Neural cell (in vitro differentiated cells): ENCODE results near the gene WIPF3. TPM values are rescaled to one million over a fixed set of nuclear protein-coding genes. Genes with fewer than 3 reads are reported as not detected.

Experiments
- H2AFZ ChIP-seq: fragments of 200-600, 300-800 bp; sonication (generic), shearing (Covaris generic); 2 replicates; pipeline ENCODE4 v1.6.0; 2014; ENCODE audit warnings: low read depth, mild to moderate bottlenecking, antibody characterized with exemption, low read length, moderate library complexity
- H3F3A ChIP-seq: fragments of 200-600 bp; shearing (Covaris generic); 2 replicates; pipeline ENCODE4 v1.6.1; 2016; ENCODE audit warnings: mild to moderate bottlenecking, moderate library complexity, mixed read lengths, antibody characterized with exemption, low read length; ENCODE audit not compliant: insufficient read depth, poor library complexity, severe bottlenecking
- H3K27ac ChIP-seq: fragments of 200-600, 300-800 bp; sonication (generic), shearing (Covaris generic); 2 replicates; pipeline ENCODE4 v1.5.1; 2014; ENCODE audit warnings: mild to moderate bottlenecking, low read length, moderate library complexity
- H3K27me3 ChIP-seq: fragments of 300-800, 200-600 bp; sonication (generic), shearing (Covaris generic); 2 replicates; pipeline ENCODE4 v1.6.0; 2014; ENCODE audit warnings: mild to moderate bottlenecking, low read depth, low read length, moderate library complexity; ENCODE audit not compliant: insufficient read depth
- H3K36me3 ChIP-seq: fragments of 300-800, 200-600 bp; sonication (generic), shearing (Covaris generic); 2 replicates; pipeline ENCODE4 v1.5.1; 2014; ENCODE audit warnings: mild to moderate bottlenecking, antibody characterized with exemption, low read length, moderate library complexity; ENCODE audit not compliant: insufficient read depth
- H3K4me2 ChIP-seq: fragments of 300-800, 200-600 bp; sonication (generic), shearing (Covaris generic); 2 replicates; pipeline ENCODE4 v1.6.0; 2014; ENCODE audit warnings: mild to moderate bottlenecking, low read length
- H3K4me3 ChIP-seq: fragments of 300-800, 200-600 bp; sonication (generic), shearing (Covaris generic); 2 replicates; pipeline ENCODE4 v1.5.1; 2014; ENCODE audit warnings: mild to moderate bottlenecking, low read length, moderate library complexity
- H3K79me2 ChIP-seq: fragments of 200-600 bp; shearing (Covaris generic); replicated peaks from 2 replicates; pipeline ENCODE4 v1.6.0; 2014; ENCODE audit warnings: mild to moderate bottlenecking, low read length, moderate library complexity; ENCODE audit not compliant: insufficient read depth
- H3K9ac ChIP-seq: fragments of 300-800, 200-600 bp; sonication (generic), shearing (Covaris generic); 2 replicates; pipeline ENCODE4 v1.6.1; 2016; ENCODE audit warnings: mild to moderate bottlenecking, low read length, mixed read lengths
- H3K9me2 ChIP-seq: fragments of 200-600 bp; shearing (Covaris generic); 2 replicates; pipeline ENCODE4 v1.6.1; 2016; ENCODE audit warnings: mild to moderate bottlenecking, low read length, mixed read lengths; ENCODE audit not compliant: insufficient read depth
- H3K9me3 ChIP-seq: fragments of 200-600, 300-800 bp; sonication (generic), shearing (Covaris generic); 2 replicates; pipeline ENCODE4 v1.6.1; 2016; ENCODE audit warnings: mild to moderate bottlenecking, mixed run types, low read length, moderate library complexity, mixed read lengths
- H4K20me1 ChIP-seq: fragments of 200-600 bp; shearing (Covaris generic); 2 replicates; pipeline ENCODE4 v1.6.1; 2016; ENCODE audit warnings: mild to moderate bottlenecking, mixed run types; ENCODE audit not compliant: insufficient read depth
- EP300 ChIP-seq: fragments of 450-650 bp; conservative IDR thresholded peaks from 2 replicates; pipeline ENCODE4 v1.6.1; 2014; ENCODE audit warnings: antibody characterized with exemption, mild to moderate bottlenecking, moderate library complexity; ENCODE audit not compliant: poor library complexity, severe bottlenecking
- EZH2 ChIP-seq: fragments of 200-600, 300-800 bp; shearing (Covaris generic), sonication (generic); IDR thresholded peaks from 2 replicates; pipeline ENCODE4 v1.6.1; 2014; ENCODE audit warnings: antibody characterized with exemption, low read length, borderline replicate concordance, mild to moderate bottlenecking; ENCODE audit not compliant: insufficient read depth, poor library complexity, severe bottlenecking
- MXI1 ChIP-seq: fragments of 450-650 bp; conservative IDR thresholded peaks from 2 replicates; pipeline ENCODE4 v1.6.1; 2014; ENCODE audit warnings: antibody characterized with exemption, mild to moderate bottlenecking; ENCODE audit not compliant: poor library complexity, severe bottlenecking
- POLR2AphosphoS5 ChIP-seq: IDR thresholded peaks from 2 replicates; pipeline ENCODE4 v1.6.1; 2012
- RAD21 ChIP-seq: fragments of 450-650 bp; conservative IDR thresholded peaks from 2 replicates; pipeline ENCODE4 v1.6.1; 2014; ENCODE audit warnings: antibody characterized with exemption, mild to moderate bottlenecking, moderate library complexity
- SMC3 ChIP-seq: fragments of 450-650 bp; conservative IDR thresholded peaks from 2 replicates; pipeline ENCODE4 v1.6.1; 2014; ENCODE audit warnings: antibody characterized with exemption, mild to moderate bottlenecking, moderate library complexity; ENCODE audit not compliant: poor library complexity
- TAF1 ChIP-seq: IDR thresholded peaks from 2 replicates; pipeline ENCODE4 v1.6.1; 2012; ENCODE audit warnings: low read depth
- polyA plus RNA-seq: library from polyadenylated mRNA; depleted of rRNA; stranded (reverse); fragments of >200 nt; gene quantifications from 2 replicates; pipeline ENCODE4 v1.2.3, GENCODE V29; 2014
- TF ChIP-seq, protein P1 (sequence below): fragments of 450-650 bp; IDR thresholded peaks from 2 replicates; pipeline ENCODE4 v1.5.1; 2014; ENCODE audit warnings: antibody characterized with exemption, mild to moderate bottlenecking, moderate library complexity; ENCODE audit not compliant: poor library complexity, severe bottlenecking
- TF ChIP-seq, protein P2 (sequence below): IDR thresholded peaks from 2 replicates; pipeline ENCODE4 v1.6.1; 2012; ENCODE audit warnings: borderline replicate concordance

The WIPF3 gene
- polyA plus RNA-seq, 1 donor from 2014 or later: 3.8 TPM

DNA sequence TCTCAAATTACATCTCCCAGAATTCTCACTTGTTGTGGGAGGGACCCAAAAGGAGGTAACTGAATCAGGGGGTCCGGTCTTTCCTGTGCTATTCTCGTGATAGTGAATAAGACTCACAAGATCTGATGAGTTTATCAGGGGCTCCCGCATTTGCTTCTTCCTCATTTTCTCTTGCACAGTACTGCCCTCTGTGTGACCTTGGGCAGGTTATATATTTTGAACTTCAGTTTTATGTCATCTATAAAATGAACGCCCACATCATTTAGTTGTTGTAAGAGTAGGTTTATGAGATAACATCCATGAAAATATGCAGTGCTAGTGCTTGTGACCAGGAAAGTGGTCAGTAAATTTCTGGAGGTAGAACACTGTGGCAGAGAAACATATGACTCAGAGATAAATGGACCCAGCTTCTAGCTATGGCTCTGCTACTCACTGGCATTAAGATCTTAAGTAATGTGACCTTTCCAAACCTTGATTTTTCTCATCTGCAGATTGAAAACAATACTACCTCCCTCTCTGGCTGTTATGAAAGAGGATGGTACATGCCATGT is 139.0 kb downstream of the WIPF3 start:
- H3K79me2 ChIP-seq: no peaks in the 10 kb centered on the region
- H3K36me3 ChIP-seq: peaks cover 15% of the 10 kb centered on the region
- no peaks in the 10 kb centered on the region for H4K20me1 ChIP-seq
- H3K9me3 ChIP-seq: no peaks in the 10 kb centered on the region
- H3F3A ChIP-seq: no peaks in the 10 kb centered on the region
- no peaks in the 10 kb centered on the region for H3K27me3 ChIP-seq
- H3K9ac ChIP-seq: no peak overlapping the region
- H3K9me2 ChIP-seq: no peaks in the 10 kb centered on the region
- no peak overlapping the region for H3K4me2 ChIP-seq
- no peak overlapping the region for H2AFZ ChIP-seq
- no peak overlapping the region for H3K4me3 ChIP-seq
- no peak overlapping the region for H3K27ac ChIP-seq
- TF ChIP-seq, protein P1, sequence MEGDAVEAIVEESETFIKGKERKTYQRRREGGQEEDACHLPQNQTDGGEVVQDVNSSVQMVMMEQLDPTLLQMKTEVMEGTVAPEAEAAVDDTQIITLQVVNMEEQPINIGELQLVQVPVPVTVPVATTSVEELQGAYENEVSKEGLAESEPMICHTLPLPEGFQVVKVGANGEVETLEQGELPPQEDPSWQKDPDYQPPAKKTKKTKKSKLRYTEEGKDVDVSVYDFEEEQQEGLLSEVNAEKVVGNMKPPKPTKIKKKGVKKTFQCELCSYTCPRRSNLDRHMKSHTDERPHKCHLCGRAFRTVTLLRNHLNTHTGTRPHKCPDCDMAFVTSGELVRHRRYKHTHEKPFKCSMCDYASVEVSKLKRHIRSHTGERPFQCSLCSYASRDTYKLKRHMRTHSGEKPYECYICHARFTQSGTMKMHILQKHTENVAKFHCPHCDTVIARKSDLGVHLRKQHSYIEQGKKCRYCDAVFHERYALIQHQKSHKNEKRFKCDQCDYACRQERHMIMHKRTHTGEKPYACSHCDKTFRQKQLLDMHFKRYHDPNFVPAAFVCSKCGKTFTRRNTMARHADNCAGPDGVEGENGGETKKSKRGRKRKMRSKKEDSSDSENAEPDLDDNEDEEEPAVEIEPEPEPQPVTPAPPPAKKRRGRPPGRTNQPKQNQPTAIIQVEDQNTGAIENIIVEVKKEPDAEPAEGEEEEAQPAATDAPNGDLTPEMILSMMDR: no peak
- TF ChIP-seq SMC3 (no peak), MXI1 (no peak), EP300 (no peak), EZH2 (no peak), TAF1 (no peak), POLR2AphosphoS5 (no peak), RAD21 (no peak)
- TF ChIP-seq, protein P2, sequence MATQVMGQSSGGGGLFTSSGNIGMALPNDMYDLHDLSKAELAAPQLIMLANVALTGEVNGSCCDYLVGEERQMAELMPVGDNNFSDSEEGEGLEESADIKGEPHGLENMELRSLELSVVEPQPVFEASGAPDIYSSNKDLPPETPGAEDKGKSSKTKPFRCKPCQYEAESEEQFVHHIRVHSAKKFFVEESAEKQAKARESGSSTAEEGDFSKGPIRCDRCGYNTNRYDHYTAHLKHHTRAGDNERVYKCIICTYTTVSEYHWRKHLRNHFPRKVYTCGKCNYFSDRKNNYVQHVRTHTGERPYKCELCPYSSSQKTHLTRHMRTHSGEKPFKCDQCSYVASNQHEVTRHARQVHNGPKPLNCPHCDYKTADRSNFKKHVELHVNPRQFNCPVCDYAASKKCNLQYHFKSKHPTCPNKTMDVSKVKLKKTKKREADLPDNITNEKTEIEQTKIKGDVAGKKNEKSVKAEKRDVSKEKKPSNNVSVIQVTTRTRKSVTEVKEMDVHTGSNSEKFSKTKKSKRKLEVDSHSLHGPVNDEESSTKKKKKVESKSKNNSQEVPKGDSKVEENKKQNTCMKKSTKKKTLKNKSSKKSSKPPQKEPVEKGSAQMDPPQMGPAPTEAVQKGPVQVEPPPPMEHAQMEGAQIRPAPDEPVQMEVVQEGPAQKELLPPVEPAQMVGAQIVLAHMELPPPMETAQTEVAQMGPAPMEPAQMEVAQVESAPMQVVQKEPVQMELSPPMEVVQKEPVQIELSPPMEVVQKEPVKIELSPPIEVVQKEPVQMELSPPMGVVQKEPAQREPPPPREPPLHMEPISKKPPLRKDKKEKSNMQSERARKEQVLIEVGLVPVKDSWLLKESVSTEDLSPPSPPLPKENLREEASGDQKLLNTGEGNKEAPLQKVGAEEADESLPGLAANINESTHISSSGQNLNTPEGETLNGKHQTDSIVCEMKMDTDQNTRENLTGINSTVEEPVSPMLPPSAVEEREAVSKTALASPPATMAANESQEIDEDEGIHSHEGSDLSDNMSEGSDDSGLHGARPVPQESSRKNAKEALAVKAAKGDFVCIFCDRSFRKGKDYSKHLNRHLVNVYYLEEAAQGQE: no peak

DNA sequence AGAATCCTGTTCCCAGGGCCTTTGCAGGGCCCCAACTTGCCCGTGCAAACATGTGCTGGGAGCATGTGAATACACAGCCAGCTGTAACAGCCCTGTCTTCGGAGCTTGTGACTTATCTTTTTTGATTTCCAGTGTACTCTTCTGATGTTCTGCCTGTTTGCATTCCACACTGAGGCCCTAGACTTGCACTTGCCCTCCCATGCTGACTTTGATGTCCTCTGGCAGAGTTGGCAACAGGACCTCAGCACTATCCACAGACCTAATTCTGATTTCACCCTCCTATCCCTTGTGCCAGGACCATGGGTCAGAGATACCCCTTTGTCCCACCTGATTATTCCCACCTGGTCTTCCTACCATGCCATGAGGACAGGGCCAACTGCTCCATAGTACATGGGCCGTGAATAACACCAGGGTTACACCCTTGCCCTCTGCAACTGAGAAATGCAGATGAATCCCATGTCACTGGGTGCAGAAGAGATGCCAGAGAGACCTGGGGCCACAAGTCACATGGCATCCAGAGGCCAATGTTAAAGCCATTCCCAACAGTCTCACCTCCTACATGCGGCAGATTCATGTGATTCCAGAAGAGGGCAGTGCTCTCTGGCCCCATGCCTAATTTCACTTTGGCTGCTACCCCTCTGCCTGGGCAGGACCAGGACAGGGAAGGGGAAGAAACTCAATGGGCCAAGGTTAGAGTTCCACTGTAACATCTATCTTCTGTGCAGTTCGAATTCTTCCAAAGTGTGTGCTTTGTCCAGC is 140.3 kb downstream of the WIPF3 start:
- Histone ChIP-seq H3K79me2 (no peaks in the 10 kb centered on the region), H3K36me3 (peaks cover 22% of the 10 kb centered on the region), H3K4me2 (no peak overlapping the region), H3K9me3 (no peaks in the 10 kb centered on the region), H3K27me3 (no peaks in the 10 kb centered on the region), H3K9me2 (no peaks in the 10 kb centered on the region), H3K4me3 (no peak overlapping the region), H4K20me1 (no peaks in the 10 kb centered on the region), H3F3A (no peaks in the 10 kb centered on the region), H3K9ac (no peak overlapping the region), H3K27ac (no peak overlapping the region), H2AFZ (no peak overlapping the region)
- no peak for TF ChIP-seq SMC3
- TF ChIP-seq RAD21: no peak
- TF ChIP-seq POLR2AphosphoS5: no peak
- TF ChIP-seq EZH2: no peak
